ENCODE measurements around the gene RBM20. TPM values are rescaled to one million over a fixed set of nuclear protein-coding genes. Genes with fewer than 3 reads are reported as not detected.
A peak's percentile ranks its signal among the peaks of the same experiment; 100 is the strongest.

RBM20 gene
- total RNA-seq, 4 donors from 2014 or later: 7.4 to 18.4 (median 10.2) TPM

DNA sequence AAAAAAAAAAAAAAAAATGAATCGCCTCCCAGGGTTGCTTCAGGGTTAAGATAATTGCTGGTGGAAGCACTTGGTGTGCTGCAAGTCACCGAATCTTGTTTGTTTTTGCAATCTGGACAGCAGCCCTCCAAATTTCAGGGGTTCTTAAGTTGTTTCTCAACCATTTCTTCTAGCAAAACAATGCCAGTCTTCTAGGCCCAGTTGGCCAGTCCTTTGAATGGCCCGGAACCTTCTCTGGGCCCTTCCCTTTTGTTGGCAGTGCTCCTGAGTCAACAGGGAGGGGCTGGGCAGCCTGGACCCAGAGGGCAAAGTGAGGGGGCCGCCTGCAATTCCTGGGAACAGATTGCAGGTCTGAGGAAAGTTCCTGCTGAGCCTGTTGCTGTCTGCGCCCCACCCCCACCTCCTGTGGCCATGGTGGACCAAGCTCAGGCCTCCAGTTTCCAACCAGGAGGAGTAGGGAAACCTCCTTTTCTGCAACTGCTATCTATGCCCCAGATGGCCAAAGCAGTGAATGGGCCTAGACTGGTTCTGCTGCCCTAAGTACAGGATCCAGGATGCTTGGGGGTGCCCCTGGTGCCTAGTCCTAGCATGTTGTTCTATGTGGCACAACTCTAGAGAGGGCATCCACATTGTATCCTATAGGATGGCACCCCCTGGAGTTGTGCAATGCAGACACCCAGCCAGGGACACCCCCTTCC lies 196.2 kb downstream of the RBM20 start:
- Histone ChIP-seq H3K27ac (no peak overlapping the region), H3K36me3 (peaks cover 0 to 6% of the 10 kb centered on the region in 2 donors), H3K4me3 (no peak overlapping the region), H3K4me1 (peaks cover 16 to 23% of the 10 kb centered on the region in 2 donors), H3K9me3 (no peaks in the 10 kb centered on the region), H3K27me3 (no peaks in the 10 kb centered on the region)
- in situ Hi-C loops (cut with MboI; ENCODE audit: low sequenced_read_pairs in 4 of 4) (no loop called here), intact Hi-C loops (cut with DNase I; ENCODE audit: low total_unique reads) (no loop called here)
- DNase-seq (no peak), ATAC-seq (peak in 1 of 2 donors; percentile 12)
- TF ChIP-seq, protein P1, sequence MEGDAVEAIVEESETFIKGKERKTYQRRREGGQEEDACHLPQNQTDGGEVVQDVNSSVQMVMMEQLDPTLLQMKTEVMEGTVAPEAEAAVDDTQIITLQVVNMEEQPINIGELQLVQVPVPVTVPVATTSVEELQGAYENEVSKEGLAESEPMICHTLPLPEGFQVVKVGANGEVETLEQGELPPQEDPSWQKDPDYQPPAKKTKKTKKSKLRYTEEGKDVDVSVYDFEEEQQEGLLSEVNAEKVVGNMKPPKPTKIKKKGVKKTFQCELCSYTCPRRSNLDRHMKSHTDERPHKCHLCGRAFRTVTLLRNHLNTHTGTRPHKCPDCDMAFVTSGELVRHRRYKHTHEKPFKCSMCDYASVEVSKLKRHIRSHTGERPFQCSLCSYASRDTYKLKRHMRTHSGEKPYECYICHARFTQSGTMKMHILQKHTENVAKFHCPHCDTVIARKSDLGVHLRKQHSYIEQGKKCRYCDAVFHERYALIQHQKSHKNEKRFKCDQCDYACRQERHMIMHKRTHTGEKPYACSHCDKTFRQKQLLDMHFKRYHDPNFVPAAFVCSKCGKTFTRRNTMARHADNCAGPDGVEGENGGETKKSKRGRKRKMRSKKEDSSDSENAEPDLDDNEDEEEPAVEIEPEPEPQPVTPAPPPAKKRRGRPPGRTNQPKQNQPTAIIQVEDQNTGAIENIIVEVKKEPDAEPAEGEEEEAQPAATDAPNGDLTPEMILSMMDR (IDR thresholded peaks at IDR 0.05 in 4 of 5, conservative IDR thresholded peaks at IDR 0.05 in 1 of 5): no peak
- no peak for TF ChIP-seq POLR2A (IDR thresholded peaks at IDR 0.05)

DNA sequence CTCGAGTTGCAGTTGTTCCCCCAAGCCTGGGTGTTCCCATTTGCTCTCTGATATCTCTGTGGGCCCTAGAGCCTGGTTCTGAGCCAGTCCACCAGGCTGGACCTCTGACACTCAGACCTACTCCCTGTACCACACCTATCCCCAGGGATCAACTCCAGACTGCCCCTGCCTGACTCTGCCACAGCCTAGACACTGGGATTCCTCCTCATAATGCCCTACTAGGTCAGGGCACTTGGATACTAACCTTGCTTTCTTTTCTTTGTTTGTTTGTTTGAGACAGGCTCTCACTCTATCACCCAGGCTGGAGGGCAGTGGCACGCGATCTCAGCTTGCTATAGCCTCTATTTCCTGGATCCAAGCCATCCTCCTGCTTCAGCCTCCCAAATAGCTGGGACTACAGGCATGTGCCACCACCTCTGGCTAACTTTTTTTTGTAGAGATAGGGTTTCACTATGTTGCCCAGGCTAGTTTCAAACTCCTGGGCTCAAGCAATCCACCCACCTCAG lies 196.8 kb downstream of the RBM20 start:
- no peaks in the 10 kb centered on the region for H3K9me3 ChIP-seq
- no peak overlapping the region for H3K4me3 ChIP-seq
- H3K27me3 ChIP-seq: no peaks in the 10 kb centered on the region
- in situ Hi-C loops (cut with MboI; ENCODE audit: low sequenced_read_pairs in 4 of 4) (no loop called here), intact Hi-C loops (cut with DNase I; ENCODE audit: low total_unique reads) (no loop called here)
- H3K4me1 ChIP-seq: peaks cover 16 to 23% of the 10 kb centered on the region in 2 donors
- no peak overlapping the region for H3K27ac ChIP-seq
- H3K36me3 ChIP-seq: peaks cover 0 to under 1% of the 10 kb centered on the region in 2 donors
- DNase-seq (no peak), ATAC-seq (no peak)
- TF ChIP-seq POLR2A (IDR thresholded peaks at IDR 0.05): no peak
- TF ChIP-seq, protein P1 (IDR thresholded peaks at IDR 0.05 in 4 of 5, conservative IDR thresholded peaks at IDR 0.05 in 1 of 5): no peak

GRCh38 chr10:110841767-110842267 lies 197.7 kb downstream of the RBM20 start:
- ATAC-seq (no peak), DNase-seq (no peak)
- no peak overlapping the region for H3K27ac ChIP-seq
- H3K4me3 ChIP-seq: no peak overlapping the region
- no peaks in the 10 kb centered on the region for H3K27me3 ChIP-seq
- in situ Hi-C loops (cut with MboI; ENCODE audit: low sequenced_read_pairs in 4 of 4) (no loop called here), intact Hi-C loops (cut with DNase I; ENCODE audit: low total_unique reads) (no loop called here)
- TF ChIP-seq, protein P1 (IDR thresholded peaks at IDR 0.05 in 4 of 5, conservative IDR thresholded peaks at IDR 0.05 in 1 of 5): no peak
- no peak for TF ChIP-seq POLR2A (IDR thresholded peaks at IDR 0.05)
- peaks cover 8 to 15% of the 10 kb centered on the region in 2 donors for H3K4me1 ChIP-seq
- no peaks in the 10 kb centered on the region for H3K36me3 ChIP-seq
- H3K9me3 ChIP-seq: no peaks in the 10 kb centered on the region

DNA sequence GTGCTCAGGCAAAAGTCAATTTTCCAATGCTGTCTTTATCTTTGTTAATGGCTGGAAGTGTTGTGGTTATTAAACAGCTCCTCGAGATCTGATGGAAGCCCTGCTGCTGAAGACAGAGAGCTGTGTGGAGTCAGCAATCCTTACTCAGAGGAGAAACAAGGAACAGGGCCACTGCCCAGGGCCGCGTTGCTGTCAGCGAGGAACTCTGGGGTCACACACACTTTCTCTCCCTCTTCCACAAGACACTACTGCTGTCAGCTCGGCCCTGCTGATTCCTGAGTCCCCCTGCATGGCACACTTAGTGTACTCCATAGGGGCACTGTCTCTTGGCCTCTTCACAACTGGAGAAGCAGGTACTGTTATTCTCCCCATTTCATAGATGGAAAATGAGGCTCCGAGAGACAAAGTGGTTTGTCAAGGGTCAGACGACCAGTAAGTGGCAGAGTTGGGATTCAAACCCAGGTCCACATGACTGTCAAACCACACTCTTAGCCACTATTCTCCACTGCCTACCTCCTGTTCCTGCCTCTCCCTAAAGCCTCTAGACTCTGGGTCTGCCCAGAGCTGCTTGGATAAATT lies 198.3 kb downstream of the RBM20 start:
- TF ChIP-seq, protein P1 (IDR thresholded peaks at IDR 0.05 in 4 of 5, conservative IDR thresholded peaks at IDR 0.05 in 1 of 5): no peak
- no peak for TF ChIP-seq POLR2A (IDR thresholded peaks at IDR 0.05)
- in situ Hi-C loops (cut with MboI; ENCODE audit: low sequenced_read_pairs in 4 of 4): no loop called here
- no peaks in the 10 kb centered on the region for H3K9me3 ChIP-seq
- intact Hi-C loops (cut with DNase I; ENCODE audit: low total_unique reads): no loop called here
- H3K4me3 ChIP-seq: no peak overlapping the region
- H3K27me3 ChIP-seq: no peaks in the 10 kb centered on the region
- DNase-seq (no peak), ATAC-seq (no peak)
- no peaks in the 10 kb centered on the region for H3K36me3 ChIP-seq
- peaks cover 2 to 10% of the 10 kb centered on the region in 2 donors for H3K4me1 ChIP-seq
- H3K27ac ChIP-seq: no peak overlapping the region
